Activated CD4-positive, alpha-beta T cell treated with anti-CD3 and anti-CD28 coated beads, Interleukin-2, Interleukin-6, amounts not matched to agents 100 ng/mL and 50 ng/mL, durations not matched to agents 16 hours and 8 hours (primary cell): ENCODE data around the gene USP26.
"Not testable (repeated sequence)": the region's sequence is repeated elsewhere in the genome, so short reads cannot be mapped to it uniquely, and the experiment has no call there.

Source experiments
- DNase-seq: peaks from one replicate; pipeline ENCODE4 v3.0.0-alpha.2; 2020

USP26 gene

GRCh38 chrX:133007458-133007857 lies 89.5 kb downstream of the USP26 start:
- no peak for DNase-seq

- no peak for DNase-seq
Observed at GRCh38 chrX:133005616-133006015, 91.3 kb downstream of the USP26 start.

GRCh38 chrX:133005042-133005441 lies 91.9 kb downstream of the USP26 start:
- DNase-seq: peak; percentile 23

GRCh38 chrX:132999209-132999608 lies 97.7 kb downstream of the USP26 start:
- no peak for DNase-seq

- DNase-seq: no peak
Observed at GRCh38 chrX:132990835-132991234, 106.1 kb downstream of the USP26 start.

GRCh38 chrX:132986556-132986955 lies 110.4 kb downstream of the USP26 start:
- DNase-seq: no peak

DNA sequence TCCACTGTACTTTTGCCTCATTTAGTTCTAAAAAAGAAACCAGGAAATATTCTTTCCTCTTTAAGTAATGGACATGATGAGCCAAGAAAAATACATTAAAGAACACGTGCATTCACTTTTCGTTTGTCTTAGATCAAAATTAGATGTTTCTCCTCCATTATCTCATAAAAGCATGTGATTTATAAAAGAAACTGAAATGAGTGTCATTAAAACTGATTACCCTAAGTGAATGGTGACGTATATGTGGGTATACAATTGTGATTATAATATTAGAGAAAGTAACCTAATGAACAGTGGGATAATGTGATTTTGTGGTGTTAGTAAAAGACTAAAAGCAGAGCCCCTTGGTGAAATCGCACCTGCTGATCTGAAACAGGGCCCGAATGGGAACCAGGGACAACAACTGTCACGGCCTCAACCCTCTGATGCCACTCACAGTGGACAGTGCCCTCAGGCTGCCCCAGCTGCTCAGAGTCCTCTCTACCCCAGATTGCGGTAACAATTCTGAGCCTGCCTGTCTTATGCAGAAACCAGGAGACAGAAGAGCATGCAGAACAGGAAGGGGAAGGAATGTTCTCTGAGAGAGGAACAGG lies 112.8 kb downstream of the USP26 start:
- DNase-seq: no peak

DNA sequence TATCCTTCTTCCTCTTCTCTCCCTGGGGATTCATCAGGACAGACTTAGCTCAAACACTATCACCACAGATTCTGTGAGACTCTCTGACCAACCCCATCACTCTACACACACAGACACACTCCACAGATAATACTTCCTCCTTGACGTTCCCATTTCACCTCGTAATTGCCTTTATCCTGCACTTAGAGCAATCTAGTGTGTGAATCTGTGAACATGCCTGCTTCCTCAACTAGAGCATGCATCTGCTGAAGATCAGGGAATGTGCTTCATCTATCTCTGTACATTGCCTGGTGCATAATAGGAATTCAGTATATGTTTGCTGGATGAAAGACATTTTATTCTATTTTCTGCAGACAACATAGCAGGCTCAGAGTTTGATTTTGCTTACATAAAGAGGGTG lies 113.4 kb downstream of the USP26 start:
- no peak for DNase-seq

- not testable (repeated sequence) for DNase-seq
Observed at GRCh38 chrX:132980035-132980434, 116.9 kb downstream of the USP26 start.
